GM12891 (cell line): ENCODE results near the gene JADE1.

Source experiments
- POLR2A ChIP-seq: IDR thresholded peaks from 2 replicates; pipeline ENCODE4 v1.6.1; 2011; ENCODE audit warnings: low read depth, low read length, control low read depth
- POLR2AphosphoS5 ChIP-seq: IDR thresholded peaks from 2 replicates; pipeline ENCODE4 v1.6.1; 2011; ENCODE audit warnings: low read depth, low read length, control low read depth
- SPI1 ChIP-seq: IDR thresholded peaks from 2 replicates; pipeline ENCODE4 v1.6.1; 2011; ENCODE audit warnings: low read depth, low read length, control low read depth
- TAF1 ChIP-seq: IDR thresholded peaks from 2 replicates; pipeline ENCODE4 v1.6.1; 2011; ENCODE audit warnings: low read depth, low read length, control low read depth

DNA sequence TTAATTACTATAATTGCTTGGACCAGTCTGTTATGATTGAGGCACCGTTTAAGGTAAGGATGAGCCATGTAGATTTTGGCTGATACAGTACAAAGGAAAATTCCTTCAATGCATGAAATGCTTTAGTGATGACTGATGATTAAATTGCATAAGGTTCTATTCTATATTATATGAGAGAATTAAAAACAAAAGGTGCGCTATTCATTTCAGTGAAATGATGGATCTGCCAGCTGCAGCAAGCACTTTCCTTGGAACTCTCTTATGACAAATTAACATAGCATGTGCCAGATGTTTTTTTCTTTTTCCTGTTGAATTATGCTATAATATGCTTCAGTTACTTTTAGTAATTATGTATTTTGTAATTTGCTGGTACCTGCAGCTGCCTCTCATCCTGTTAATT is 98.5 kb downstream of the JADE1 start:
- TF ChIP-seq POLR2A: no peak
- no peak for TF ChIP-seq POLR2AphosphoS5
- no peak for TF ChIP-seq TAF1
- no peak for TF ChIP-seq SPI1
